ENCODE measurements around the gene INHBC. TPM values are rescaled to one million over a fixed set of nuclear protein-coding genes. Genes with fewer than 3 reads are reported as not detected.
"Not testable (repeated sequence)": the region's sequence is repeated elsewhere in the genome, so short reads cannot be mapped to it uniquely, and the experiment has no call there.

The INHBC gene
- under 1 TPM in 1 of 3 donors, not detected in 2; 0.03 TPM for polyA plus RNA-seq

DNA sequence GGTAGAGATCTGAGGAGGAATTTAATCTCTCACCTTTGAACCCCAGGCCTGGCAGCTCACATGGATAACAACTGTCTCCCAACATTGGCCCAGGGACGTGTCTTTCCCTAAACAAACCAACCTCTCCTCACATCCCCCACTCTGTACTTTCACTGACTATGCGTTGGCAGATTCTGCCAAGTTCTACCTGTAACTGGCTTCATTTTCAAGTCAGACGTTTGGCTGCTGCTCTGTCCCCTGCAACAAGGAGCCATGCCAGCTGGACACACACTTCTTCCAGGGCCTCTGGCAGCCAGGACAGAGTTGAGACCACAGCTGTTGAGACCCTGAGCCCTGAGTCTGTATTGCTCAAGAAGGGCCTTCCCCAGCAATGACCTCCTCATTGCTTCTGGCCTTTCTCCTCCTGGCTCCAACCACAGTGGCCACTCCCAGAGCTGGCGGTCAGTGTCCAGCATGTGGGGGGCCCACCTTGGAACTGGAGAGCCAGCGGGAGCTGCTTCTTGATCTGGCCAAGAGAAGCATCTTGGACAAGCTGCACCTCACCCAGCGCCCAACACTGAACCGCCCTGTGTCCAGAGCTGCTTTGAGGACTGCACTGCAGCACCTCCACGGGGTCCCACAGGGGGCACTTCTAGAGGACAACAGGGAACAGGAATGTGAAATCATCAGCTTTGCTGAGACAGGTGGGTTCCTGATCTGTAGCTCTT lies at the start of gene INHBC:
TSS of gene INHBC (plus strand) at position 268 of the 707 bp plus-strand sequence. CDS start at position 371, 103 bp downstream.
- H3K27ac ChIP-seq (ENCODE audit: low read depth, low read length): no peak within 1 kb of the TSS
- WGBS, 3 donors: 68 to 70% (median 70%) methylated on average over 8 of the region's 8 CpGs

DNA sequence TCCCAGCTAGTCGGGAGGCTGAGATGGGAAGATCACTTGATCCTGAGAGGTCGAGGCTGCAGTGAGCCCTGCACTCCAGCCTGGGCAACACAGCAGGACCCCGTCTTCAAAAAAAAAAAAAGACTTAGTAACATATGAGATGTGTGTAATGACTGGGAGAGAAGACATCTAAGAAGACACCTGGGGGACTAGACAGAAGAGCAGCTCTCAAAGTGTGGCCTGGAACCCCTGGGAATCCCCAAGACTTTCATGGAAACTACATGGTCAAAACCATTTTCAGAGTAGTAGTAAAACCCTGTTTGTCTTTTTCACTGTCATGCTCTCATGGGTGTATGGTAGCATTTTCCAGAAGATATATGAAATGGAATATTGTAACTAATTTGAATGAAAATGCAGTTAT lies 49.0 kb upstream of the INHBC start:
- H3K27ac ChIP-seq (ENCODE audit: low read depth, low read length): no peak overlapping the region
- 80 to 97% (median 93%) methylated on average over 3 of the region's 3 CpGs for WGBS, 3 donors

- WGBS, 3 donors: 98 to 99% (median 98%) methylated on average over 31 to 33 of the region's 33 CpGs
- no peak overlapping the region for H3K27ac ChIP-seq (ENCODE audit: low read depth, low read length)
These were observed 48.3 kb upstream of the INHBC start for GRCh38 chr12:57386187-57386720.

DNA sequence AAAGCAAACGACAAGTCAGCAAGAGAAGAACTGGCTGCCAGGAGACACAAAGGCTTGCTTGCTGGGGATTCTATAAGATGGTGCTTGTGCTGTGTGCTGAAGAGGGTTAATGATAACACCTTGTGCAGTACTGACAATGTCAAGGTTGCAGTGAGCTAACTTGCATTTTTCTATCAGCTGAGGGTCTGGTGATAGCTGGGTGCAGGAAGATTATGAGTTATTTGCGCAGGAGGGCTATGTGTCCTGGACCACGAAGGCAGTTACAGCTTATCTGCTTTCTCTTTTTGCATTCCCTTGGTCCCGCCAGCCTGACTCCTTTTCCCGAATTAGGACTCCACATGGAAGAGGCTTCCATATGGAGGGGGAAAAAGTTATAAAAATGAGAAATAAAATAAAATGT lies 46.2 kb upstream of the INHBC start:
- no peak overlapping the region for H3K27ac ChIP-seq (ENCODE audit: low read depth, low read length)
- WGBS, 3 donors: 79 to 94% (median 94%) methylated on average over 5 of the region's 5 CpGs

DNA sequence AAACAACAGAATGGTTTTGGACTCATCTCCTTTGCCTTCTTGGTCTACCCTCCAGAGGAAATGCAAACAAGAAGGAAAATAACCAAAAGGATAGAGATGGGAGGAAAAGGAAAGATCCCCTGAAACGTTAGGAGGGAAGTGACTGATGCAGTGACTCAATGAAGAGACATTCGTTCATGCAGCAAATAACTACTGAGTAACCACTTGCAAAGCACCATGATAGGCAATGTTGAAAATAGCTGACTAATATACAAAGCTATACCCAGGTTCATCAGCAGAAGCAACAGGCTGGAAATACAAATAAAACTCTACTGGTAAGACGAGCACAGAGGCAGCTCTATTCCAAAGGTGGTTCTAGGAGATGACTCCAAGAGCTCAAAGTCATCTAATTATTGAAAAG lies 45.6 kb upstream of the INHBC start:
- H3K27ac ChIP-seq (ENCODE audit: low read depth, low read length): no peak overlapping the region
- 57 to 62% (median 60%) methylated on average over 3 of the region's 3 CpGs for WGBS, 3 donors

DNA sequence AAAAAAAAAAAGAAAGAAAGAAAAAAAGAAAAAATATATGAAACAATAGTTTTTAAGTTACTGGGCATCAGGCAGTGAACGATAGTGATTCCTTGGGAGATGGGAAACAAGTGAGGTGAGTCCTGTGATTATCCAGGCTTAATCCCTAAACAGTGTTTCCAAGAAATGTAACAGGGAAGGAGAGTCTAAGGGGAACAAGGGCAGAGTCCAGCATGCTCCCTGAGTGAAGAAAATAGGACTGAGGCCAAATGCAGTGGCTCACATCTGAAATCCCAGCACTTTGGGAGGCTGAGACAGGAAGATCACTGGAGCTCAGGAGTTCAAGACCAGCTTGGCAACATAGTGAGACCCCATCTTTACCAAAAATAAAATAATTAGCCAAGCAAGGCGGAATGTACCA lies 44.4 kb upstream of the INHBC start:
- WGBS, 3 donors: 91 to 96% (median 94%) methylated on average over 2 of the region's 2 CpGs
- no peak overlapping the region for H3K27ac ChIP-seq (ENCODE audit: low read depth, low read length)

- no peak overlapping the region for H3K27ac ChIP-seq (ENCODE audit: low read depth, low read length)
- WGBS, 3 donors: 91 to 96% (median 95%) methylated on average over 18 of the region's 18 CpGs
These were observed 39.5 kb upstream of the INHBC start for GRCh38 chr12:57395121-57395520.

DNA sequence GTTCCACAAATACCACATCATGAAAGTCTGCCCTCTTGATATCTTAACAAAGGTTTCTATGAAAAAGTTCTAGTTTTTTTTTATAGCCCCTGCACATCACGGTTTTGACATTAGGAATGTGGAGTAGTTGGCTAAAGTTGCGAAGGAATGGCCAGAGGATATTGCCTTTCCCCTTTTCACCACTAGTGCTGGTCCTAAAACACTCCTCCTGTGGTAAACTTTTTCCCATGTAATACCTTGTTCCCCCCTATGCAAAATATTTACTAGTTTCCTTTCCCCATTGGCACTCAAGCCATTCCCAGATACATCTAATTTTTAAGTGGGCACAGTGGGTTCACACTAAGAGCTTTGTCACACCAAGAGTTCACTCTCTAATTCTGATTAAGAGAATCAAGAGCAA lies 37.1 kb upstream of the INHBC start:
- 73 to 85% (median 84%) methylated on average over 2 of the region's 2 CpGs for WGBS, 3 donors
- H3K27ac ChIP-seq (ENCODE audit: low read depth, low read length): no peak overlapping the region

DNA sequence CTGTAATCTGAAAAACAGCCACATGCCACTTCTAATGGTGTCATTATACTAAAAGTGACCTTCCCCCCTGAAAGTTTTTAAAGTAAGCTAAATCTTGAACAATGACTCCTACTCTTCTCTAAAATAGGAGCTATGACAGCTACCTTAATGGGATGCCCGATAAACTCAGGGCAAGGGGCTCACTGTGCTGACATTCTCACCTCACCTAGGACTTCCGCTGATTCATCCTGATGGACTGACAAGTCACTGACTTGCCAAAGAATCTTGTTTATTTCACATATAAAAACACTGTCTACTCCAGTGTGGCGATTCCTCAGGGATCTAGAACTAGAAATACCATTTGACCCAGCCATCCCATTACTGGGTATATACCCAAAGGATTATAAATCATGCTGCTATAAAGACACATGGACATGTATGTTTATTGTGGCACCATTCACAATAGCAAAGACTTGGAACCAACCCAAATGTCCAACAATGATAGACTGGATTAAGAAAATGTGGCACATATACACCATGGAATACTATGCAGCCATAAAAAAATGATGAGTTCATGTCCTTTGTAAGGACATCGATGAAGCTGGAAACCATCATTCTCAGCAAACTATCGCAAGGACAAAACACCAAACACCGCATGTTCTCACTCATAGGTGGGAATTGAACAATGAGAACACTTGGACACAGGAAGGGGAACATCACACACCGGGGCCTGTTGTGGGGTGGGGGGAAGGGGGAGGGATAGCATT lies 34.7 kb upstream of the INHBC start:
- 95 to 97% (median 96%) methylated on average over 6 of the region's 7 CpGs for WGBS, 3 donors
- H3K27ac ChIP-seq (ENCODE audit: low read depth, low read length): not testable (repeated sequence)

- 75 to 80% (median 79%) methylated on average over 5 of the region's 5 CpGs for WGBS, 3 donors
- H3K27ac ChIP-seq (ENCODE audit: low read depth, low read length): no peak overlapping the region
These were observed 33.4 kb upstream of the INHBC start for GRCh38 chr12:57401165-57401564.

GRCh38 chr12:57402156-57402555 lies 32.4 kb upstream of the INHBC start:
- WGBS, 3 donors: 97 to 98% (median 98%) methylated on average over 4 of the region's 4 CpGs
- H3K27ac ChIP-seq (ENCODE audit: low read depth, low read length): not testable (repeated sequence)

GRCh38 chr12:57404966-57405640 lies 29.5 kb upstream of the INHBC start:
- 95 to 98% (median 96%) methylated on average over 5 of the region's 5 CpGs for WGBS, 3 donors
- H3K27ac ChIP-seq (ENCODE audit: low read depth, low read length): no peak overlapping the region

DNA sequence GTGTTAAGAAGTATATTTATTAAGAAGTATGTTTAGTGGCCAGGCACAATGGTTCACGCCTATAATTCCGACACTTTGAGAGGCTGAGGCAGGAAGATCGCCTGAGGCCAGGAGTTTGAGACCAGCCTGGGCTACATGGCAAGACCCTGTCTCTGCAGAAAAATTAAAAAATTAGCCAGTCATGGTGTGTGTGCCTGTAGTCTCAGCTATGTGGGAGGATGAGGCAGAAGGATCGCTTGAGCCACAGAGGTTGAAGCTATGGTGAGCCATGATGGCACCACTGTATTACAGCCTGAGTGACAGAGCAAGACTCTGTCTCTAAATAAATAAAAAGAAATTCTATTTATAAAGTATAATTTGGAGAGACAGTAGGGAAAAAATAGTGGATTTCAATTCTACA lies 24.1 kb upstream of the INHBC start:
- 97 to 98% (median 98%) methylated on average over 4 of the region's 4 CpGs for WGBS, 3 donors
- no peak overlapping the region for H3K27ac ChIP-seq (ENCODE audit: low read depth, low read length)

GRCh38 chr12:57414160-57414559 lies 20.4 kb upstream of the INHBC start:
- WGBS, 3 donors: 90 to 98% (median 92%) methylated on average over 5 to 6 of the region's 6 CpGs
- not testable (repeated sequence) for H3K27ac ChIP-seq (ENCODE audit: low read depth, low read length)

DNA sequence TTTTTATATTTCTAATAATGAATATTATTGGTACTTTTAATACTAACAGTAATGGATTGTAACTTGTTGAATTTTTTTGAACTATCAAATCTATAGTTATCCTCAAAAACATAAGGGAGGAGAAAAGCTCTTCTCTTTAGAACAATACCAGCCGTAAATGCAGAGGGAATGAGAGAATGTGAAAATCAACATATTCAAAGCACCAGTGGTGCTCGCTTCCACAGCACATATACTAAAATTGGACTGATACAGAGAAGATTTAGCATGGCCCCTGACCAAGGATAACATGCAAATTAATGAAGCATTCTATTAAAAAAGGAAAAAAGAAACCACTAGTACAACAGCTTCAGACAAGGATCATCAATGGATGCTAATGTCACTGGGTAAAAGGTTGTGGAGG lies 19.5 kb upstream of the INHBC start:
- WGBS, 3 donors: 84 to 92% (median 91%) methylated on average over 2 of the region's 2 CpGs
- H3K27ac ChIP-seq (ENCODE audit: low read depth, low read length): no peak overlapping the region

GRCh38 chr12:57416039-57416996 lies 18.3 kb upstream of the INHBC start:
- WGBS, 3 donors: 91 to 93% (median 91%) methylated on average over 8 of the region's 8 CpGs
- H3K27ac ChIP-seq (ENCODE audit: low read depth, low read length): no peak overlapping the region

- H3K27ac ChIP-seq (ENCODE audit: low read depth, low read length): no peak overlapping the region
- 55 to 83% (median 79%) methylated on average over 9 of the region's 9 CpGs for WGBS, 3 donors
These were observed 16.3 kb upstream of the INHBC start for GRCh38 chr12:57418255-57418654.

DNA sequence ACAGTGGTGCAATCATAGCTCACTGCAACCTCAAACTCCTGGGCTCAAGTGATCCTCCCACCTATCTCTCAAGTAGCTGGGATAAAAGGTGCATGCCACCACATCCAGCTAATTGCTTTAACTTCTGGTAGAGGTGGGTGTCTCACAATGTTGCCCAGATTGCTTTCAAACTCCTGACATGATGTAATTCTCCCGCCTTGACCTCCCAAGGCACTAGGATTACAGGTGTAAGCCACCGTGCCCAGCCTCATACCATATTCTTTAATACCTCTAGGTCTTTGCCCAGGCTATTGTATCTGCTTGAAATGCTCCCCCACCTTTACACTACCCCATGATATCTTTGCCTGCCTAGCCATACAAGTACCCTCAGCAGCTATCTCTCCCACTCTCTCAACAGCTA lies 15.1 kb upstream of the INHBC start:
- no peak overlapping the region for H3K27ac ChIP-seq (ENCODE audit: low read depth, low read length)
- WGBS, 3 donors: 91 to 98% (median 95%) methylated on average over 2 of the region's 2 CpGs

Data from adipose tissue (tissue), 3 donors.